ENCODE measurements around the gene GABBR2. TPM values are rescaled to one million over a fixed set of nuclear protein-coding genes. Genes with fewer than 3 reads are reported as not detected.

GABBR2 gene
- total and polyA plus RNA-seq, 9 of the 15 experiments (the other 6 are each of a cell fraction or from before 2014, with no cell fraction given) = 0.15 to 1.9 (median 0.32) TPM

- TF ChIP-seq ZBTB40 (IDR thresholded peaks at IDR 0.05) = no peak
- no peak for TF ChIP-seq ZBTB40 (CRISPR knock-in tag; IDR thresholded peaks at IDR 0.05)
- no peak for TF ChIP-seq SNAPC5 (CRISPR knock-in tag; IDR thresholded peaks at IDR 0.05)
Measured at GRCh38 chr9:98332405-98332831, 376.3 kb downstream of the GABBR2 start (continued).

Data from K562 (cell line).